HuH-7.5 (cell line): ENCODE results near the gene CDKN1A.

Experiments used
- DNase-seq: peaks from one replicate; pipeline ENCODE4 v3.0.0; 2011; ENCODE audit warnings: low spot score

Gene CDKN1A

DNA sequence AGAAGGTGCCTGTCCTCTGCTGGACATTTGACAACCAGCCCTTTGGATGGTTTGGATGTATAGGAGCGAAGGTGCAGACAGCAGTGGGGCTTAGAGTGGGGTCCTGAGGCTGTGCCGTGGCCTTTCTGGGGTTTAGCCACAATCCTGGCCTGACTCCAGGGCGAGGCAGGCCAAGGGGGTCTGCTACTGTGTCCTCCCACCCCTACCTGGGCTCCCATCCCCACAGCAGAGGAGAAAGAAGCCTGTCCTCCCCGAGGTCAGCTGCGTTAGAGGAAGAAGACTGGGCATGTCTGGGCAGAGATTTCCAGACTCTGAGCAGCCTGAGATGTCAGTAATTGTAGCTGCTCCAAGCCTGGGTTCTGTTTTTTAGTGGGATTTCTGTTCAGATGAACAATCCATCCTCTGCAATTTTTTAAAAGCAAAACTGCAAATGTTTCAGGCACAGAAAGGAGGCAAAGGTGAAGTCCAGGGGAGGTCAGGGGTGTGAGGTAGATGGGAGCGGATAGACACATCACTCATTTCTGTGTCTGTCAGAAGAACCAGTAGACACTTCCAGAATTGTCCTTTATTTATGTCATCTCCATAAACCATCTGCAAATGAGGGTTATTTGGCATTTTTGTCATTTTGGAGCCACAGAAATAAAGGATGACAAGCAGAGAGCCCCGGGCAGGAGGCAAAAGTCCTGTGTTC lies 1.3 kb upstream of the CDKN1A start:
- DNase-seq = no peak

GRCh38 chr6:36677753-36678487 lies 594 bp upstream of the CDKN1A start:
- no peak for DNase-seq

GRCh38 chr6:36679043-36679833 lies 724 bp downstream of the CDKN1A start:
- no peak for DNase-seq

GRCh38 chr6:36682328-36683144 lies 4.0 kb downstream of the CDKN1A start:
- DNase-seq = no peak

GRCh38 chr6:36683145-36683655 lies 4.7 kb downstream of the CDKN1A start:
- no peak for DNase-seq

GRCh38 chr6:36683656-36684446 lies 5.3 kb downstream of the CDKN1A start:
- no peak for DNase-seq

DNA sequence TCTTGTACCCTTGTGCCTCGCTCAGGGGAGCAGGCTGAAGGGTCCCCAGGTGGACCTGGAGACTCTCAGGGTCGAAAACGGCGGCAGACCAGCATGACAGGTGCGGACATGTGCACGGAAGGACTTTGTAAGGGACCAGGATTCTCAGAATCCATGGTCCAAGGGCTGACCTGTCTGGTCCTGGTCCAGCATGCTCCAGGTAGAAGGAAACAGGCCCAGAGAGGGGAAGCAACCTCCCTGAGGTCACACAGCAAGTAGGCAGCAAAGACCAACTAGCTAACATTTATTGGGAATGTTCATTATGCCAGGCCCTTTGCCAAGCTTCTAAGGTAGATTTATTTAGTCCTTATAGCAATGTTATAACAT lies 5.9 kb downstream of the CDKN1A start:
- no peak for DNase-seq

DNA sequence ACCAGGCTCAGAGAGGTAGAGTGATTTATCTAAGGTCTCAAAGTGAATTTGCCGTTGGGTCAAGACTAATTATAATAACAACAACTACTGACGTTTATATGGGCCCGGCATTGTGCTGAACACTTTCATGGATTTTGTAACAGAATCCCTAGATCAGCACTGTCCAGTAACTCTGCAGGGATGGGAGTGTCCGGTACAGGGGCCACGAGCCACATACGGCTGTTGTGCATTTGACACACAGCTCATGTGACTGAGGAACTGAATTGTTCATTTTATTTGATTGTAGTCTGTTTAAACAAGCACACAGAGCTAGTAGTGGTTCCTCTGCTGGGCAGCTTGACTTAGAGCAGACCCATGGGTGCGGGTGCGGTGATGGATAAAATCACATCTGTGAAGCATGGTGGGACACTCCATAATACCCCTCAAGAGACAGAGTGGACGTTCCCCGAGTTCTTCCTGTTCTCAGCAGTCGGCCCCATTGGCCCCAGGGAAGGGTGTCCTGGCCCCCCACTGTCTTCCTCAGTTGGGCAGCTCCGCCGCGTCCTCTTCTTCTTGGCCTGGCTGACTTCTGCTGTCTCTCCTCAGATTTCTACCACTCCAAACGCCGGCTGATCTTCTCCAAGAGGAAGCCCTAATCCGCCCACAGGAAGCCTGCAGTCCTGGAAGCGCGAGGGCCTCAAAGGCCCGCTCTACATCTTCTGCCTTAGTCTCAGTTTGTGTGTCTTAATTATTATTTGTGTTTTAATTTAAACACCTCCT lies 6.8 kb downstream of the CDKN1A start:
- no peak for DNase-seq

GRCh38 chr6:36685926-36686667 lies 7.6 kb downstream of the CDKN1A start:
- DNase-seq = no peak

DNA sequence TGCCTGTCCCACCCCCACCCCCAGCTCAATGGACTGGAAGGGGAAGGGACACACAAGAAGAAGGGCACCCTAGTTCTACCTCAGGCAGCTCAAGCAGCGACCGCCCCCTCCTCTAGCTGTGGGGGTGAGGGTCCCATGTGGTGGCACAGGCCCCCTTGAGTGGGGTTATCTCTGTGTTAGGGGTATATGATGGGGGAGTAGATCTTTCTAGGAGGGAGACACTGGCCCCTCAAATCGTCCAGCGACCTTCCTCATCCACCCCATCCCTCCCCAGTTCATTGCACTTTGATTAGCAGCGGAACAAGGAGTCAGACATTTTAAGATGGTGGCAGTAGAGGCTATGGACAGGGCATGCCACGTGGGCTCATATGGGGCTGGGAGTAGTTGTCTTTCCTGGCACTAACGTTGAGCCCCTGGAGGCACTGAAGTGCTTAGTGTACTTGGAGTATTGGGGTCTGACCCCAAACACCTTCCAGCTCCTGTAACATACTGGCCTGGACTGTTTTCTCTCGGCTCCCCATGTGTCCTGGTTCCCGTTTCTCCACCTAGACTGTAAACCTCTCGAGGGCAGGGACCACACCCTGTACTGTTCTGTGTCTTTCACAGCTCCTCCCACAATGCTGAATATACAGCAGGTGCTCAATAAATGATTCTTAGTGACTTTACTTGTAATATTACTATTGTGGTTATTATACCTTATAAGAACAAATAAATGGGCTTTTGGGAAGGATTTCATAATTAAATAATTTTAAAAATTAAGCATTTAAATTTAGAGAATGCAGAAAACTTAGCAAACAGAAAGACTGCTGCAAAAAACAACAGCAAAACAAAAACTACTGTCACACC lies 8.4 kb downstream of the CDKN1A start:
- DNase-seq = no peak

DNA sequence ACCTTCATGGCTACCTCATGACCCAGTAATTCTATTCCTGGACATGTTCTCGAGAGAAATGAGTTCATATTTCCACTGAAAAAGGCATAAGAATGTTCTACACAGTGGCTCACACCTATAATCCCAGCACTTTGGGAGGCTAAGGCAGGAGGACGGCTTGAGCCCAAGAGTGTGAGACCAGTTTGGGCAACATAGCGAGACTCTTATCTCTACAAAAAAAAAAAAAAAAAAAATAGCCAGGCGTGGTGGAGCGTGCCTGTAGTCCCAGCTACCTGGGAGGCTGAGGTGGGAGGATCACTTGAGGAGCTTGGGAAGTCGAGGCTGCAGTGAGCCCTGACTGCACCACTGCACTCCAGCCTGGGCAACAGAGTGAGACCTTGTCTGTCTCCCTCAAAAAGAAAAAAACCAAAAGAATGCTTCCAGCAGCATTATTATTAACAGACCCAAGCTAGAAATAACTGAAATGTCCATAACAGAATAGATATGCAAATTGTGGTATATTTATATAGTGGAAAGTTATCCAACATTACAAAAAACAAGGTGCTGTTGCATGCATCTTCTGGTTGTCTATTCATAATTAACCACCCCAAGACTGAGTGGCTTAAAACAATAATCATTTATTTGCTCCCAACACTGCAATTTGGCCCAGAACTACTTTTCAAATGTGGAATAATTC lies 9.7 kb downstream of the CDKN1A start:
- no peak for DNase-seq

DNA sequence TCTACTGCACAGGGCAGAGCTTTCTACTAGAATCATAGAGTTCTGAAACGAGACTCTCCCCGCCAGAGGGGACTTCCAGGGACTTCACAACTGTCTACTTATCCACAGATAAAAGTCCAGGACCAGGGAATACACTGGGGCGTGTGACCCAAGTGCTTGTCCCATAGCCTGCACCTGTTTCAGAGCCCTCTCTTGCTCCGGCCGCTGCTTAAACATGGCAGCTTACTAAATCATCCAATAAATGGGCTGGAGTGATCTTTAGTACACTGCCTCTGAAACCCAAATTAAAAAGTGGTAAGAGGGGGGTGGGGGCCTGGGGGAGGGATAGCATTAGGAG lies 10.2 kb downstream of the CDKN1A start:
- DNase-seq = no peak

DNA sequence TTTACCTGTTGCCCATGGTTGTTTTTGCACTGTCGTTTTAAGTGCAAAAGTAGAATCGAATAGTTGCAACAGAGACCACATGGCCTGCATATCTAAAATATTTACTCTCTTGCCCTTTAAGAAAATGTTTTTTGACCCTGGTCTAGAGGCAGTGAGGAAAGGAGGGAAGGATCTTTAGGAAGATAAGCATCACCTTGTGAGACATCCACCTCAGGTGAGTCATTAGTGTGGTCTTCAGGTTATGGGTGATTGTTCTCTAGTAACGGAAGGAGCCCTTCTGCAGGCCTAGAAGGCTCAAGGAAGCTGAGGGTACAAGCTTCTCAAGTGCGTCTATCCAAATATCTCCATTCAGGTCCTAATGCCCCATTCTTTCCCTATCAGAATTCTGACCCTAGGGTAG lies 12.5 kb downstream of the CDKN1A start:
- no peak for DNase-seq

- DNase-seq = no peak
Measured at GRCh38 chr6:36691612-36692011, 13.1 kb downstream of the CDKN1A start.

DNA sequence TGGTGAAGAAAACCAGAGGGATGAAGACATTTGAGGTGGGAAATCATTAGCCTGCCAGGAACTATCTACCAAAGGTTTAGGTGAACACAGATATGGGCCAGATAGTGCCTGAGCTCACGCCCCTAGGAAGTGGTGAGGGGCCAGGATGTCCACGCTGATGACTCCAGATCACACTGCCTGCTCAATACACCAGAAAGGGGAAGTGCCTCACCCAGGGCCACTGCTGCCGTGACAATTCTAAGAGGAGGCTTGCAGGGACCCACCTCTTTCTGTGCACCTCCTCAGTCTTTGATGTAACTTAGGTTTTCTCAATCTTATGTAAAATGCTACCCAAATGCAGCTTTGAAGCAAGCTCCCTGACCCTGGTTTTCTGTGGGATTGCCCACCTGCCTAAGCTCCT lies 13.7 kb downstream of the CDKN1A start:
- DNase-seq = no peak

DNA sequence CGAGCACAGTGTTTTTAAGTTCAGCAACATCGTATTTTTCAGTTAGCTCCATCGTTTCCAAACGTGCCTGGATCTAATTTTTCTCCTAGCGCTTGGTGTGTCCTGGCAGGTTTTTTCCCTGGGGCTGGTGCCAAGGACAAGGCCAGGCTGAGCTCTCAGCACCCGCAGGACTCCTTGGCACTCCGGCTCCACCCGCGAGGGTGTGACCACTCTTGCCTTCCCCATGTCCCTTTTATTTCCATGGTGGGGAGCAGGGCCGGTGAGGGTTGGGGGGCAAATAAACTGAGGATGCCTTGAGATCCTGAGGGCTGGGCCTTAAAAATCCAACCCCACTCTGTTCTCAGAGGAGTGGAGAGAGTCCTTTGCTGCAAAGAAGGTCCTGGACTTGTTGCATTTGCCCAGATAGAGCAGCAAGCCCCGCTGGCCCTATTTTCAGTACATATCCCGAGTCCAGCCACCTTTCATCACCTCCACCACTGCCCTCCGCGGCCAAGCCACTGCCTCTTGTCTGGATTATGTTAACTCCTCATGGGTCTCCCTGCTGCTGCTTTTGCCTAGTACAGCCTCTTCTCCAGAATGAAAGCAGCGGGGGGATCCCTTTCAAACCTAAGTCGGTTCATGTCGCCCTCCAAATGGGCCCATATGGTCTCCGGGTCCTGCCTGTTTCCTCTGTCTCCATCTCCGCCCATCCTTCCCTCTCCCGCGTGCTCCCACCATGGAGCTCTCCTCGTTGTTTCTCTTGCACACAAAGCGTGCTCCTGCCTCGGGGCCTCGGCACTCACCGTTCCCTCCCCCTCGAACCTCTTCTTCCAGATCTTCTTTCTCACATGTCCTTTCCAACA lies 14.6 kb downstream of the CDKN1A start:
- no peak for DNase-seq

GRCh38 chr6:36694616-36695015 lies 16.1 kb downstream of the CDKN1A start:
- no peak for DNase-seq
